ENCODE measurements around the gene RAB3C.

Gene RAB3C

GRCh38 chr5:58754250-58754649, 171.4 kb downstream of the RAB3C start:
- DNase-seq (ENCODE audit: low read depth), result no peak
- H3K4me3 ChIP-seq (ENCODE audit: low read depth, low read length), result no peak overlapping the region
- no peak for TF ChIP-seq CTCF (IDR thresholded peaks at IDR 0.05; ENCODE audit: insufficient read depth, low read depth, low read length, missing control alignments)

GRCh38 chr5:58755397-58755796, 172.5 kb downstream of the RAB3C start:
- H3K4me3 ChIP-seq (ENCODE audit: low read depth, low read length), result no peak overlapping the region
- TF ChIP-seq CTCF (IDR thresholded peaks at IDR 0.05; ENCODE audit: insufficient read depth, low read depth, low read length, missing control alignments), result no peak
- no peak for DNase-seq (ENCODE audit: low read depth)

- no peak for TF ChIP-seq CTCF (IDR thresholded peaks at IDR 0.05; ENCODE audit: insufficient read depth, low read depth, low read length, missing control alignments)
- peak overlapping the region; percentile 28; the same call in 1 of the 2 replicates for H3K4me3 ChIP-seq (ENCODE audit: low read depth, low read length)
- DNase-seq (ENCODE audit: low read depth), result peak; percentile 58
These were observed 176.9 kb downstream of the RAB3C start for GRCh38 chr5:58759745-58760144.

- no peak overlapping the region; the same call in 1 of the 2 replicates for H3K4me3 ChIP-seq (ENCODE audit: low read depth, low read length)
These were observed 177.3 kb downstream of the RAB3C start for GRCh38 chr5:58760222-58760621.

GRCh38 chr5:58761407-58761806, 178.5 kb downstream of the RAB3C start:
- no peak overlapping the region for H3K4me3 ChIP-seq (ENCODE audit: low read depth, low read length)
- no peak for DNase-seq (ENCODE audit: low read depth)
- TF ChIP-seq CTCF (IDR thresholded peaks at IDR 0.05; ENCODE audit: insufficient read depth, low read depth, low read length, missing control alignments), result no peak

More at GRCh38 chr5:58760222-58760621, 177.3 kb downstream of the RAB3C start:
- TF ChIP-seq CTCF (IDR thresholded peaks at IDR 0.05; ENCODE audit: insufficient read depth, low read depth, low read length, missing control alignments), result no peak
- no peak for DNase-seq (ENCODE audit: low read depth)

GRCh38 chr5:58763390-58763789, 180.5 kb downstream of the RAB3C start:
- no peak for TF ChIP-seq CTCF (IDR thresholded peaks at IDR 0.05; ENCODE audit: insufficient read depth, low read depth, low read length, missing control alignments)
- no peak overlapping the region for H3K4me3 ChIP-seq (ENCODE audit: low read depth, low read length)
- DNase-seq (ENCODE audit: low read depth), result no peak

- TF ChIP-seq CTCF (IDR thresholded peaks at IDR 0.05; ENCODE audit: insufficient read depth, low read depth, low read length, missing control alignments), result no peak
- no peak overlapping the region for H3K4me3 ChIP-seq (ENCODE audit: low read depth, low read length)
- DNase-seq (ENCODE audit: low read depth), result no peak
These were observed 181.3 kb downstream of the RAB3C start for GRCh38 chr5:58764199-58764598.
